Mononuclear cell (primary cell): ENCODE measurements around the gene FAIM. TPM values are rescaled to one million over a fixed set of nuclear protein-coding genes. Genes with fewer than 3 reads are reported as not detected.
"Not testable (repeated sequence)": the region's sequence is repeated elsewhere in the genome, so short reads cannot be mapped to it uniquely, and the experiment has no call there.

ENCODE experiments used
- H3K27me3 ChIP-seq: 2 replicates; pipeline ENCODE4 v1.6.0; 2011; ENCODE audit warnings: low read length, control low read depth; ENCODE audit not compliant: insufficient read depth
- H3K4me1 ChIP-seq: 2 replicates; pipeline ENCODE4 v1.5.1; 2011; ENCODE audit warnings: mild to moderate bottlenecking, low read length, control low read depth; ENCODE audit not compliant: insufficient read depth
- H3K4me3 ChIP-seq: 2 replicates; pipeline ENCODE4 v1.5.1; 2011; ENCODE audit warnings: mild to moderate bottlenecking, low read length, moderate library complexity
- H3K9me3 ChIP-seq: 2 replicates; pipeline ENCODE4 v1.5.1; 2011; ENCODE audit warnings: low read depth, mild to moderate bottlenecking, control low read depth, low read length
- total RNA-seq: library from RNA; depleted of rRNA; stranded (reverse); fragments of >200 nt; gene quantifications from one replicate; pipeline ENCODE4 v1.2.3, GENCODE V29; 2012

FAIM gene
- total RNA-seq, 1 donor, result 2.5 TPM

GRCh38 chr3:138594150-138594934 lies 14.2 kb upstream of the FAIM start, which contains the start of gene CEP70:
TSS of gene CEP70 (minus strand) at chr3:138594260. CDS start at chr3:138572927, 21,333 bp downstream.
- H3K4me3 ChIP-seq, result peak within 1 kb of the TSS; percentile 66

GRCh38 chr3:138594935-138595610 lies 13.5 kb upstream of the FAIM start:
- Histone ChIP-seq H3K27me3 (no peaks in the 10 kb centered on the region), H3K9me3 (no peaks in the 10 kb centered on the region), H3K4me3 (no peak overlapping the region), H3K4me1 (peaks cover 10% of the 10 kb centered on the region)

More at GRCh38 chr3:138594150-138594934, 14.2 kb upstream of the FAIM start, which contains the start of gene CEP70:
- no peaks in the 10 kb centered on the region for H3K27me3 ChIP-seq
- H3K9me3 ChIP-seq, result no peaks in the 10 kb centered on the region
- peaks cover 10% of the 10 kb centered on the region for H3K4me1 ChIP-seq

GRCh38 chr3:138597186-138597976 lies 11.2 kb upstream of the FAIM start:
- not testable (repeated sequence) for H3K9me3 ChIP-seq, H3K4me3 ChIP-seq, H3K27me3 ChIP-seq
- peaks cover 10% of the 10 kb centered on the region for H3K4me1 ChIP-seq

GRCh38 chr3:138598534-138598933 lies 10.0 kb upstream of the FAIM start:
- no peaks in the 10 kb centered on the region for H3K9me3 ChIP-seq
- no peaks in the 10 kb centered on the region for H3K27me3 ChIP-seq
- no peak overlapping the region for H3K4me3 ChIP-seq
- H3K4me1 ChIP-seq, result peaks cover 6% of the 10 kb centered on the region

GRCh38 chr3:138600100-138600745 lies 8.3 kb upstream of the FAIM start:
- no peaks in the 10 kb centered on the region for H3K27me3 ChIP-seq
- no peak overlapping the region for H3K4me3 ChIP-seq
- no peaks in the 10 kb centered on the region for H3K9me3 ChIP-seq
- no peaks in the 10 kb centered on the region for H3K4me1 ChIP-seq

GRCh38 chr3:138601661-138602060 lies 6.9 kb upstream of the FAIM start:
- H3K4me3 ChIP-seq, H3K27me3 ChIP-seq, H3K4me1 ChIP-seq, H3K9me3 ChIP-seq: not testable (repeated sequence)

- not testable (repeated sequence) for H3K9me3 ChIP-seq, H3K4me3 ChIP-seq, H3K27me3 ChIP-seq, H3K4me1 ChIP-seq
Observed at GRCh38 chr3:138604106-138604595, 4.4 kb upstream of the FAIM start.

GRCh38 chr3:138609898-138610266 lies 1.3 kb downstream of the FAIM start:
- H3K4me3 ChIP-seq, result no peak overlapping the region
- no peaks in the 10 kb centered on the region for H3K27me3 ChIP-seq
- H3K9me3 ChIP-seq, result no peaks in the 10 kb centered on the region
- H3K4me1 ChIP-seq, result peaks cover 14% of the 10 kb centered on the region

- Histone ChIP-seq H3K9me3 (no peaks in the 10 kb centered on the region), H3K4me1 (no peaks in the 10 kb centered on the region), H3K27me3 (no peaks in the 10 kb centered on the region), H3K4me3 (no peak overlapping the region)
Observed at GRCh38 chr3:138615462-138615861, 6.9 kb downstream of the FAIM start.

- Histone ChIP-seq H3K4me3 (no peak overlapping the region), H3K9me3 (no peaks in the 10 kb centered on the region)
Observed at GRCh38 chr3:138620431-138620830, 11.9 kb downstream of the FAIM start.

GRCh38 chr3:138624518-138624917 lies 15.9 kb downstream of the FAIM start:
- H3K4me3 ChIP-seq, result no peak overlapping the region
- no peaks in the 10 kb centered on the region for H3K9me3 ChIP-seq
- no peaks in the 10 kb centered on the region for H3K4me1 ChIP-seq
- no peaks in the 10 kb centered on the region for H3K27me3 ChIP-seq

More at GRCh38 chr3:138620431-138620830, 11.9 kb downstream of the FAIM start:
- no peaks in the 10 kb centered on the region for H3K4me1 ChIP-seq
- H3K27me3 ChIP-seq, result no peaks in the 10 kb centered on the region

GRCh38 chr3:138625707-138626365 lies 17.3 kb downstream of the FAIM start:
- Histone ChIP-seq H3K4me1 (no peaks in the 10 kb centered on the region), H3K9me3 (no peaks in the 10 kb centered on the region), H3K4me3 (no peak overlapping the region), H3K27me3 (no peaks in the 10 kb centered on the region)

GRCh38 chr3:138629526-138629925 lies 21.0 kb downstream of the FAIM start:
- H3K4me1 ChIP-seq, result no peaks in the 10 kb centered on the region
- H3K4me3 ChIP-seq, result no peak overlapping the region
- no peaks in the 10 kb centered on the region for H3K27me3 ChIP-seq
- H3K9me3 ChIP-seq, result no peaks in the 10 kb centered on the region

GRCh38 chr3:138638641-138639040 lies 30.1 kb downstream of the FAIM start:
- H3K9me3 ChIP-seq, result peaks cover 10% of the 10 kb centered on the region
- H3K27me3 ChIP-seq, result no peaks in the 10 kb centered on the region
- no peak overlapping the region for H3K4me3 ChIP-seq
- no peaks in the 10 kb centered on the region for H3K4me1 ChIP-seq
